K562 (cell line): ENCODE data around the gene NUTF2.

Experiments used
- CTCF ChIP-seq, 3 experiments: IDR thresholded peaks in 2 of 3; conservative IDR thresholded peaks in 1 of 3; 2 replicates each; pipeline ENCODE4 v1.5.1; 2011 to 2012; ENCODE audit warnings: low read length in 3 of 3, mild to moderate bottlenecking in 3 of 3, control low read depth in 2 of 3, improper control_type of control experiment in 1 of 3, inconsistent platforms in 1 of 3, low read depth in 1 of 3, mixed read lengths in 1 of 3, moderate library complexity in 1 of 3; ENCODE audit not compliant: insufficient read depth in 2 of 3
- EZH2 ChIP-seq: IDR thresholded peaks from 2 replicates; pipeline ENCODE4 v1.6.1; 2012; ENCODE audit warnings: low read depth, mild to moderate bottlenecking, inconsistent platforms, low read length, borderline replicate concordance
- JUNB ChIP-seq: fragments of 450-650 bp; formaldehyde crosslinking; conservative IDR thresholded peaks from 2 replicates; pipeline ENCODE4 v1.4.0; 2020; ENCODE audit warnings: mild to moderate bottlenecking
- POLR2A ChIP-seq: fragments of 450-650 bp; conservative IDR thresholded peaks from 2 replicates; pipeline ENCODE4 v1.6.1; 2016

- TF ChIP-seq JUNB (no peak), POLR2A (no peak), EZH2 (no peak), CTCF (IDR thresholded peaks at IDR 0.05 in 2 of 3, conservative IDR thresholded peaks at IDR 0.05 in 1 of 3; ENCODE audit: insufficient read depth in 2 of 3, low read depth in 1 of 3, low read length in 3 of 3) (no peak)
These were observed 45.6 kb downstream of the NUTF2 start for GRCh38 chr16:67892375-67892774.
